Ammon's horn (tissue), 1 donor: ENCODE data around the gene LARGE1.

ENCODE experiments used
- DNase-seq: peaks from one replicate; pipeline ENCODE4 v3.0.0-alpha.2; 2016; ENCODE audit warnings: low spot score

Gene LARGE1

GRCh38 chr22:33913188-33913587, 7.1 kb downstream of the LARGE1 start:
- DNase-seq: no peak

GRCh38 chr22:33909911-33910310, 10.4 kb downstream of the LARGE1 start:
- no peak for DNase-seq

DNA sequence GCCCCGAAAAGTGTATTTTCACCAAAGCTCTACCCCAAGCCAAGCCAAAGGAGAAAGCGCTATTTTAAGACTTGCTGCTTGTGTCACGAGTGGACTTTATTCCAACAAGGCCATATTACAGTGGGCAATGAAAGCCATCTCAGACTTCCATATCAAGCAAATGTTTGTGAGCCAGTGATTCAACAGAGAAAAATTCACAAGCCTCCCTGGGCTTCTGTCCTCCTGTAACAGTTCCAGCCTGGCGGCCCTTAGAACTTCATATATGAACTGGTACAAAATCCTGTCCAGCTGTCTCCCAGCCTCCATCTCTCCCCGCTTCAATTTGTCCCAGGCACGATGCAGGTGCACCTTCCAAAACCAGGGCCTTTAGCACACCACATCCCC, 11.2 kb downstream of the LARGE1 start:
- DNase-seq: no peak

GRCh38 chr22:33908171-33909074, 11.9 kb downstream of the LARGE1 start:
- DNase-seq: no peak

DNA sequence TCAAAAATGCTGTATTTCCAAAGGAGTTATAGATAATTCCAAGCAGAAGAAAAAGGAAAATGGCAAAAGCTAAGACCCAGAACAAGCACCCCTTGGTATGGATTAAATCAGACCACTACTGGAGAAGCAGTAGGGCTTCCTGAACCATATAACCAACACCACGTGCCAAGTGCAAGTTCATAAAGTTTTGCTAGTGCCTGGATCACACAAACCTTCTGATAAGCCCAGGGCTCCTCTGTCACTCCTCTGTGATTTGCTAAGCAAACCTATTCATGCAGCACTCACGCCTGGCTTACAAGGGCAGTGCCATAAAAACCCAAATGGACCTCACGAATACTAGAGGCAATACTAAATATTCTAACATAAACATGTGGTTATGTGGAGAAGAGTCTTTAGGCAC, 13.3 kb downstream of the LARGE1 start:
- no peak for DNase-seq

GRCh38 chr22:33906475-33906874, 13.8 kb downstream of the LARGE1 start:
- DNase-seq: no peak

DNA sequence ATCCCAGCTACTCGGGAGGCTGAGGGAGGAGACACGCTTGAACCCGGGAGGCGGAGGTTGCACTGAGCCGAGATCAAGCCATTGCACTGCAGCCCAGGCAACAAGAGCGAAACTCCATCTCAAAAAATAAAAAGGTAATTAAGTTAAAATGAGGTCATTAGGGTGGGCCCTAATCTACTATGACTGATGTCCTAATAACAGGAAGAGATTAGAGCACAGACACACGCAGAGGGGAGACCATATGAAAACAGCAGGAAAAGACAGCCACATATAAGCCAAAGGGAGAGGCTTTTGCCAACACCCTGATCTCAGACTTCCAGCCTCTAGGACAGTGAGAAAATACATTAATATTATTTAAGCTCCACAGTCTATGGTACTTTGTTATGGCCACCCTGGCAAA, 17.3 kb downstream of the LARGE1 start:
- DNase-seq: no peak

GRCh38 chr22:33902073-33902472, 18.2 kb downstream of the LARGE1 start:
- no peak for DNase-seq

GRCh38 chr22:33898121-33898520, 22.2 kb downstream of the LARGE1 start:
- DNase-seq: no peak

- DNase-seq: no peak
Observed at GRCh38 chr22:33897448-33897835, 22.8 kb downstream of the LARGE1 start.

GRCh38 chr22:33896575-33897447, 23.5 kb downstream of the LARGE1 start:
- DNase-seq: no peak

DNA sequence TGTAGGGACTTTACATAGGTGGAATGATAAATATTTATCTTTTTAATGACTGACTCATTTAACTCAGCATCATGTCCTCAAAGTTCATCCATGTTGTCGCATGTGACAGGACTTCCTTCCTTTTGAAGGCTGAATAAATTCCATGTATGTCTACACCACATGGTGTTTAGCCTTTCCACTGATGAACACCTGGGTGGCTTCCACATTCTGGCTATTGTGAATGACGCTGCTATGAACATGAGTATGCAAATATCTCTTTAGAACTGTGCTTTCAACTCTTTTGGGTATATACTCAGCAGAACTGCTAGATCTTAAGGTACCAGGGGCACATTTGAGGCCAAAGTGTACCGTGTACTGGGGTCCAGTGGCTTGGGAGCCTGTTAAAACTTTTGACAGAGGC, 24.1 kb downstream of the LARGE1 start:
- DNase-seq: no peak

GRCh38 chr22:33895444-33895843, 24.8 kb downstream of the LARGE1 start:
- DNase-seq: no peak

DNA sequence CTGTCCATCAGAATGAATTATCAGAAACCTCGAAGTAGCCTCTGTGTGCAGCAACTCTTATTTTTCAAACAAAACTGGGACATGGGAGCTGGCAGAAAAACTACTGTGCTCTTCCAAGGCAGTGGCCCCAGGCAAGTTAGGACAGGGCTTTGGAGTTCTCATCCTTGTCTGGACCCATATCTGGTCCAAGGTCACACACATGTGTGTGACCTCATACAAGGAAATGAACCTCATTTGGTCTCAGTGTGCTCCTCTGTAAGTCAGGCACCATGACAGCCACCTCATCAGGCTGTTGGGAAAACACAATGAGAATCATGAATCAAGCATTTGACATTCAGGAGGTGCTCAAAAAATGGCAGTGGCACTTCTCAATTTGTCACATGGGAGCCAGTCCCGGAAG, 25.8 kb downstream of the LARGE1 start:
- DNase-seq: no peak

GRCh38 chr22:33894036-33894435, 26.2 kb downstream of the LARGE1 start:
- DNase-seq: no peak

- DNase-seq: no peak
Observed at GRCh38 chr22:33893512-33893911, 26.8 kb downstream of the LARGE1 start.

DNA sequence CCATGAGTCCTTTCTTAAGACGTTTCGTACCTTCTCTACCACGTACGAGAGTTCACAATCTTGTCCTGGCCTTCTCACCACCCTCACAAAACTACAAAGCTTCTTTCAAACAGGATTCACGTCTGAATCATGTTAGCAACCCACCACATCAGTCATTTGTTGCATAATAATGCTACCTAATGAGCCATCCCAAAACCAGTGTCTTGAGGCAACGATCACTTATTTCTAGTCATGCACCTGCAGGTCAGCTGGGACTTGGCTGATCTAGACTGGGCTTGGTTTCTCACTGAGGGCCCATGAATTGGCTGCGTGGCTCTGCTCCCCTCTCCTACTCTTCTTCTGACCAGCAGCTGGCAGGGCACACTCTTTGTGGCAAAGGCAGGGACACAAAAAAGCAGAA, 28.3 kb downstream of the LARGE1 start:
- DNase-seq: no peak

- no peak for DNase-seq
Observed at GRCh38 chr22:33891455-33891854, 28.8 kb downstream of the LARGE1 start.

DNA sequence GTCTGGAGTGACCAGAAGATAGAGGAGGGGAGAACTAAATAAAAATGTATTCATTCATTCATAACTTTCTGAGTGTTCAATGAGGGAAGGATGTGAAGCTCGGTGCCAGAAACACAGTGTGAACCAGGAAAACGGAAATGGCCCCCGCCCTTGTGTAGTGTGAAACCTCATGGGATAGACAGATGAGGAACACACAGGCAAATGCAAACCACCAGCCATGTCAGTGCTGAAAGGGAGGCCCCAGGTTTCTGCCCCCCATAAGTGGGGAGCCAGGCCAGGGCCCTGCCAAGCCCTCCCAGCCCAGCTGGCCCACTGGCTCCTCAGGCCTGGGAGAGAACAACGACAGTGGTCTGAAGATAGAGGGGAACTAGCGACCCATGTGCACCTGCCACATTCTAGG, 30.5 kb downstream of the LARGE1 start:
- no peak for DNase-seq

GRCh38 chr22:33888821-33889220, 31.5 kb downstream of the LARGE1 start:
- no peak for DNase-seq

GRCh38 chr22:33887173-33887572, 33.1 kb downstream of the LARGE1 start:
- no peak for DNase-seq

- no peak for DNase-seq
Observed at GRCh38 chr22:33886696-33887095, 33.6 kb downstream of the LARGE1 start.

DNA sequence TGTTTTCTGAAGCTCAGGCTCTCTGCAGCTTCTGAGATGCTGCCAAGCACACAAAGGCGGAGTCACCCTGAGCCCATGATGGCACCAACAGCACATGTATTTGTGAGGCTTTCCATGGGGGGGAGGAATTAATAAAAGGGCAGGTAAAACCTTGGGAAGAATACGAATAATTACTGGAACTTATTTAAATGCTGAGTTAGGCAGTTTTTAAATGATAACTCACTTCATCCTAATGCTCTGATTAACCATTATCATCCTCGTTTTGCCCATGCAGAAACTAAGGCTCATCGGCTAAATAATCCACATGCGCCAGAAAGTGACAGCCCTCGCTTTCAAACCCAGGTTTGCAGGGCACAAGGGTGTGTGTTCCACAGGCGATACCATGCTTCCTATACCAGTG, 35.4 kb downstream of the LARGE1 start:
- DNase-seq: no peak
